GM19035 (cell line): ENCODE results near the gene CABP2.
"Not testable (repeated sequence)": the region's sequence is repeated elsewhere in the genome, so short reads cannot be mapped to it uniquely, and the experiment has no call there.

ENCODE experiments used
- ATAC-seq: cut with Tn5 transposase; IDR thresholded peaks from one replicate; pipeline ENCODE4 v1.9.1; 2021; ENCODE audit not compliant: unreplicated experiment

CABP2 gene

GRCh38 chr11:67539550-67539949 lies 16.3 kb upstream of the CABP2 start:
- ATAC-seq: no peak

DNA sequence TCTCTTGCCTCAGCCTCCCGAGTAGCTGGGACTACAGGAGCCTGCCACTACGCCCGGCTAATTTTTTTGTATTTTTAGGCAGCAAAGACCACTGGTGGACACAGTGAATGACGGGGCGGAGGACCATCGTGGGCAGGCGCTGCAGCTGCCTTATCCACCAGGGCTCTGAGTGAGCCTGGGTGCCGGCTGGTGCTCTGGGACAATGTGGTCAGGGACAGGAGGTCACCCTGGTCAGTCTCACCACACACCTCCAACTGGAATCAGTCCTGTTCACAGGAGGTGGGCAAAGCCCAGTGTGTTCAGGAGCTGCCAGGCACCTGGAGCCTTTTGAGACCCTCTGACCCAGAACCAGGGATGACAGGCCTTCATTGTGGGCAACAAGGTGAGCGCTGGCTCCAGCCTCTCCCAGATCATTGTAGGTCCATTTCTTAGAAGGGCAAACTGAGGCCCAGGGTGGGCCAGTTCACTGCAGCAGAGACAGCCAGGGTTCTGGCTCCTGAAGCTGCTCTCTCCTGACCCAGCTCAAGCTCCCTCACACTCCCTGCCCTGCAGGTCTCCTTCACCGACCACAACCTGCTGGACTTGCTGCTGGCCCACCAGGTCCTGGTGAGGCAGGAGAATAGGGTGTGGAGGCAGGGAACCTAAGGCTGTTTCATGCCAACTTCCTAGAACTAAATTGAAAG lies 15.7 kb upstream of the CABP2 start:
- ATAC-seq: no peak

- no peak for ATAC-seq
These were observed 15.1 kb upstream of the CABP2 start for GRCh38 chr11:67538306-67538705.

DNA sequence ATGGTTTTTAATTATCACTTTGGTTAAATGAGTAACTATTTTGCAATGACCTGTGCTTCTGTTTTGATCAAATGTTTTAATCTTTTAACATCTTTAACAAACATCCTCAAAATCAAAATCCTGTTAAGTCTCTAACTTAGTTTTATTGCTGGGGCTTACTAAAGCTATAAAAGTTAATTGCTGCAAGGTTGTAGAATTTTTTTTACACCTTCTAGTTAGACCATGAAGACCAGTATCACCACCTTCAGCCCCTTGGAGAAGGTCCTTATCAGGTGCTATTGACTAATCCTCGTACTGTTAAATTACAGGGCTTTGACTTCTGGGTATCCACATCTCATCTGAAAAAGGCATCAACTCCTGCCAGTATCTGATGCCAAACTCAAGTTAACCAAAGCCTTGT lies 12.3 kb upstream of the CABP2 start:
- no peak for ATAC-seq

DNA sequence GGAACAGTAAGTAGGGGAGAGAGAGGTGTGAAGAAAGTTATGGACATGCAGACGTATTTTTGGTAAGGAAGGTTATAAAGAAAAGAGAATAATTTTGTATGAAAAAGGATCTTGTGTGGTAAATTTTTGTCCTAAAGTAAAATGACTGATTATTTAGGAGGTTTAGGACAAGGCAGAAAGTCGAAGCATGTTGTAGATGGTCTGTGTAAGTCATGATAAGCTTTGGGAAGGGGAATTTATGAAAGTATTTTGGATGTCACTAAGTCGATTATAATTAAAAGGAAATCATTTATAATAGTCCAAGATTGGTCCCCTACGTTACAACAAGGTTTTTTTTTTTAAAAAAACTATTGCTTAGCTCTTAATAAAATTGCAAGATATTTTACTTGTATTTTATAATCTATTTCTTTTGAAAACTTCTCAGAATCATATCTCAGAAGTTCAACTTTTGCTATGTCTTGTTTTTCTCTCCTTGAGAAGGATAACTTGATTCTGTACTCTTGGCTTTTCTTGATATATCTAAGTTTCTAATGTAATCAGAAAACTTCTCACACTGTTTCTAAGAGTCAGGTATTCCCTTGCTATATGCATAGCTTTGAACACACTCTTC lies 10.9 kb upstream of the CABP2 start:
- no peak for ATAC-seq

DNA sequence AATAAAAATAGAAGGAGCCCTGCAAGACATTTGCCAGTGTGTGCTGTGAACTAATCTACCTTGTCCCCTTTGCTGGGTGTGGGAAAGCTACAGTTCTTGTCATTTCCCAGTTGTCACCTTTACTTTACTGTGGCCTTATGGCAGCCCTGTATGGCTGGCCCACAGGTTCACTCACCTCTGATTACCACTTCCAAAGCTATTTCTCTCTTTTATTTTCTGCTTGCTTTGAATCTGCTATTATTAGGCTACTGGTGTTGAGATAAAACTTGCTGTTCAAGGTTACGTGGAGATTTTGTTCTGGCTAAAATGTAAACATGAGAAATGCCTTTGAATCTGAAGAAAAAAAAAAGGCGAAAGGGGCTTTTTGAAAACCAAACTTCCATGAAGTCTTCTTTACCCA lies 9.6 kb upstream of the CABP2 start:
- ATAC-seq: no peak

- ATAC-seq: no peak
These were observed 7.0 kb upstream of the CABP2 start for GRCh38 chr11:67530282-67530592.

GRCh38 chr11:67528376-67528775 lies 5.1 kb upstream of the CABP2 start:
- ATAC-seq: no peak

DNA sequence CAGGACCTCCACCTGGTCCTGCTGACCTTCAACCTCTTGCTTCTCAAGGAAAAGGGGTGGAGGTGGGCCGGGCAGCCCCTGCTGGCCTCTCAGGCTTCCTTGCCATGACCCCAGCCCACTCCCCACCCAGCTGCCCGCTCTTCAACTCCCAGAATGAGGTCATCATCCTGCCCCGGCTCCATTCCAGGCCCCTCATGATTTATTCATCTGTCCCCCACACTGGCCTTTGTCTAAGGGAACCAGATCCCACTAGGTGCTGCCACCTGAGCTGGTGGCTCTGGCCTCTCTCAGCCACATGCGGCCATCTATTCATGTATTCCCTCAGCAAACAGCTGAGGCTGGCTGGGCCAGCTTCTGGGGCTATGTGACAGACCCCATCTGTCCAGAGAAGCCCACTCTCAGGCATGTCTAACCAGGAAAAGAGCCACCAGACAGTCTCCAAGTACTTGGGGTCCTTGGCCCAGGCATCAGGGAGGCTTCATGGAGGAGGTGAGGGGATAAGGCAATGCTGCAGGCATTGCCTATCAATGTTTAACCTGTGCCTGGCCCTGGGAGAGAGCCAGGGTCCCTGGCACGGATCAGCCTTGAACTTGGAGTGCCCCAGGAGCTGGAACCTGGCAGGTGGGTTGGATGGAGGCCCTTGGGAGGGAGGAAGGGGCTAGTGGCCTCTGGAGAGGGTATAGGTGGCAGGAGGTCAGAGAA lies 2.2 kb upstream of the CABP2 start:
- ATAC-seq: no peak

- ATAC-seq: no peak
These were observed 1.2 kb upstream of the CABP2 start for GRCh38 chr11:67524480-67524808.

- no peak for ATAC-seq
These were observed 572 bp upstream of the CABP2 start for GRCh38 chr11:67523556-67524479.

- ATAC-seq: no peak
These were observed 908 bp downstream of the CABP2 start for GRCh38 chr11:67522338-67522737.

DNA sequence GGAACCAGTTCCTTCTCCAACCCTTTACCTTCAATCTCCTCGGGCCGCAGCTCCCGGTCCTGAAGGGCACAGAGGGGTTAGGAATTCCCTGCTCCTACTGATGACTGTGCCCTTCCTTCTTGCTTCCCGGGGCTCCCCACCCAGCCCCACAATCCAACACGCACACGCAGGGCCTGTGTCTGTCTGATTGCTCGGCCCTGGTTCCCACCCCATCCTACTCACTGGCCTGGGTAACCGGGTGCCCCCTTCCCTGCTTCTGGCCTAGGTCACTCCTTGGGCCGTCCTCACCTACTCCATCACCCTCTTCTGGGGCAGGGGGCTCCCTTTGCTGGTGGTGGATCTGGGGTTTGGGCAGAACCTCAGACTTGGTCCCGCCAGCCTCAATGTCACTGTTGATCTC lies 1.3 kb downstream of the CABP2 start:
- ATAC-seq: no peak

DNA sequence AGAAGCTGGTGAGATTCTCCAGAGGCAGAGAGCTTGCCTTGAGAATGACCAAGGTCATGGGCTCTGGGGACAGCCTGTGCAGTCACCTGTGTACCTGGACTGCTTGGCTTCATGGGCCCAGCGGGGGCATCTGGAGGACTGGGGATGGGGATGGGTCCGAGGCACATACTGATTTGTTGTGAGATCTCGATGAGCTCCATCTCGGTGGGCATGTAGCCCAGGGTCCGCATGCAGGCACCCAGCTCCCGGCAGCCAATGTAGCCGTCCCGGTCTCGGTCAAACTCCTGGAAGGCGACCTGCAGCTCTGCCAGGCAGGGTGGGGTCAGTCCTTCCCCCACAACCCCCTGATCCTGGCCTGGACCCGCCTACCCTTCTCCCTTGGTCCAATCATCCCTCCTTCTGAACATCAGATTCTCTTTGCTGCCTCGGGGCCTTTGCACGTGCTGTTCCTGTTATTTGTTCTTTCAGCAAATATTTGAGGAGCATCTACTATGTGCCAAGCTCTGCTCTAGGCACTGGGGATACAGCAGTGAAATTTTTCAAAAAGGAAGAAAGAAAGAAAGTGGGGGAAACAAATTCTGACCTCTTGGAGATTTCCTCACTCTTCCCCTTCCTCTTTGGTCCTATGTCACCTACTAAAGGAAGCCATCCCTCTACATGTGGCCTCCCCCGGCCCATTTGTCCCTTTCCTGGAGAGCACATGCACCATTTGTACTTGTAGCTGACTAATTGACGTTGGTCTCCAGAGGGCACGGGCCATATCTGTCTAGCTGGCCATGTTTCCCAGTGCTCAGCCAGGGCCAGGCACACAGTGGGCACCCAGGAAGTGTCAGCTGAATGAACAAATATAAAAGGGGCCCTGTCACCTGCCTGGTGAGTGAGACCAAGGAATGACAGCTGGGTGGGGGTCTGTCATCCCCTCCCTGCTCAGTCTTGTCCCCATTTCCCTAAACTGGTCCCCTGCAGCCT lies 2.1 kb downstream of the CABP2 start:
- no peak for ATAC-seq

GRCh38 chr11:67519726-67520125 lies 3.5 kb downstream of the CABP2 start:
- no peak for ATAC-seq

DNA sequence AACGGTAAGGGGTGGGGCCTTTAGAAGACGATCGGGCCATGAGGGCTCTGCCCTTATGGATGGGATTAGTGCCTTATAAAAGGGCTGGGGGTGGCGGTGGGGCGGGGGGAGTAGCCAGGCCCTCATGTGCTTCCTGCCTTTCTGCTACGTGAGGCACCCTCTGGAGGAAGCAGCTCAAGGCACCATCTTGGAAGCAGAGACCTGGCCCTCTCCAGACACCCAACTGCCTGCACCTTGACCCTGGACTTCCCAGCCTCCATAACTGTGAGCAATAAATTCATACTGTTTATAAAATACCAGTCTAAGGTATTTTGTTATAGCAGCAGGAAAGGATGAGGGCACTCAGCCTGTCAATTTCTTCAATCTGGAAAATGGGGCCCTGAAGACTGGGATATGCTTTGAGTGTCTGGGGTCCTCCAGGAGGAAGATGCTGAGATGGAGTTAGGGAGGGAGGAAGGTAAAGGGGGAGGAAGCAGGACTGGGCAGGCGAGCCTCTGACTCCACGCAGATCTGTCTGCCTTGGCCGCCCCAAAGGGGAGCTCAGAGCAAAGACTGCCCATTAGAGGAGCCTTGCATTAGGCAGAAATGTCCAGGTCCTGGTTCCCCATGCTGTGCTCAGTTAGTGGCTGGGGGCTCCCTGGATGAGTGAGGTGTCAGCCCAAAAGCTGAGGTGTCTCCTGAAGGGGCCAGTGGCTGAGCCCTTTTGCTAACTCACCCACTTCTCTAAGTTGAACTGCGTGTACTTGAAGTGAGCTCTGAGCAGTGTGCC lies 5.3 kb downstream of the CABP2 start:
- ATAC-seq: no peak

GRCh38 chr11:67516806-67517205 lies 6.4 kb downstream of the CABP2 start:
- ATAC-seq: no peak

DNA sequence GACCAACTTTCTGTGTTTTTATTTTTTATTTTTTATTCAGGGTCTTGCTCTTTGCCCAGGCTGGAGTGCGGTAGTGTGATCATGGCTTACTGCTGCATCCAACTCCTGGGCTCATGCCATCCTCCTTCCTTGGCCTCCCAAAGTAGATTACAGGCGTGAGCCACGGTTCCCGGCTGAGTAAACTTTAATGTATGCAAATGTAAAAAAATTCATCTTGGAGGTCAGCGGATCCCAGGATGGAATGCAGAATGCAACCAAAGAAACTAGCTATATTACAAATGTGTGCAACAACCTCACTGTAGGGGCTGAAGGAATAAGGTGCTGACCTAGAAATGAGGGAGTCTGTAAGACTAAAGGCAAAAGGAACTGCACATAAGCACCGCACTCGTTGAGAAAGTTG lies 9.1 kb downstream of the CABP2 start:
- no peak for ATAC-seq

DNA sequence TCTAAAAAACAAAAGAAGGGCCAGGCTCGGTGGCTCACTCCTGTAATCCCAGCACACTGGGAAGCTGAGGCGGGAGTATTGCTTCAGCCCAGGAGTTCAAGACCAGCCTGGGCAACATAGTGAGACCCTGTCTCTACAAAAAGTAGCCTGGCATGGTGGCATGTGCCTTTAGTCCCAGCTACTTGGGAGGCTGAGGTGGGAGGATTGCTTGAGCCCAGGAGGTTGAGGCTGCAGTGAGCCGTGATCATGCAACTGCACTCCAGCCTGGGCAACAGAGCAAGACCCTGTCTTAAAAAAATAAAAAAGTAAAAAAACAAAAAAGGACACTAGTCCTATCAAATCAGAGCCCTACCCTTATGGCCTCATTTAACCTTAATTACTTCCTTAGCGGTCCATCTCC lies 11.7 kb downstream of the CABP2 start:
- ATAC-seq: not testable (repeated sequence)

DNA sequence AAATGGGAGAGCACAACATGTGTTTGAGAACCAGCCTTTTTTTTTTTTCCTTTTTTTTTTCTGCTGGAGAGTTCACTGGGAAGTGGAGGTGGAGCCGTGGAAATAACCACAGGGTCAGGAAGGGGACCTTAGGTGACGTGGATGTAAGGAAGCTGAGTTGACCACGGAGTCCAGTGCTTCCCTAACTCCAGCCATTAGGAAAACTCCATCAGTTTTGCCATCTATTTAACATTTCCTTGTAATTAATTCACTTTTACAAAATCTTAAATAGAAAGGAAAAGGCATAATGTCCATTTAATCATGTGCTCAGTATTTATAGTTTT lies 13.3 kb downstream of the CABP2 start:
- ATAC-seq: no peak
